Epithelial cell of esophagus (primary cell): ENCODE results near the gene MFAP3L.
"Not testable (repeated sequence)": the region's sequence is repeated elsewhere in the genome, so short reads cannot be mapped to it uniquely, and the experiment has no call there.

Source experiments
- DNase-seq: peaks from one replicate; pipeline ENCODE4 v3.0.0; 2010; ENCODE audit warnings: low read depth
- H3K4me3 ChIP-seq: 2 replicates; pipeline ENCODE4 v1.5.1; 2011; ENCODE audit warnings: mild to moderate bottlenecking, low read length, control low read depth
- CTCF ChIP-seq: IDR thresholded peaks from 2 replicates; pipeline ENCODE4 v1.5.1; 2011; ENCODE audit warnings: low read depth, mild to moderate bottlenecking, low read length, control low read depth, inconsistent platforms; ENCODE audit not compliant: insufficient read depth; ENCODE audit errors: missing control alignments

Gene MFAP3L

GRCh38 chr4:170052919-170053318 is 26.7 kb upstream of the MFAP3L start:
- TF ChIP-seq CTCF = no peak

GRCh38 chr4:170051402-170051801 is 25.2 kb upstream of the MFAP3L start:
- no peak overlapping the region for H3K4me3 ChIP-seq
- TF ChIP-seq CTCF = no peak
- no peak for DNase-seq

More at GRCh38 chr4:170052919-170053318, 26.7 kb upstream of the MFAP3L start:
- H3K4me3 ChIP-seq = no peak overlapping the region
- no peak for DNase-seq

- H3K4me3 ChIP-seq = no peak overlapping the region
- no peak for DNase-seq
- no peak for TF ChIP-seq CTCF
Observed at GRCh38 chr4:170049766-170050165, 23.6 kb upstream of the MFAP3L start.

- peak; percentile 63 for TF ChIP-seq CTCF
- no peak overlapping the region for H3K4me3 ChIP-seq
- DNase-seq = peak; percentile 73
Observed at GRCh38 chr4:170047771-170048354, 21.7 kb upstream of the MFAP3L start.

GRCh38 chr4:170046156-170046555 is 20.0 kb upstream of the MFAP3L start:
- not testable (repeated sequence) for DNase-seq, H3K4me3 ChIP-seq

GRCh38 chr4:170040031-170040680 is 14.0 kb upstream of the MFAP3L start:
- DNase-seq = no peak
- TF ChIP-seq CTCF = no peak

GRCh38 chr4:170038769-170039168 is 12.6 kb upstream of the MFAP3L start:
- no peak overlapping the region for H3K4me3 ChIP-seq
- no peak for TF ChIP-seq CTCF
- no peak for DNase-seq

More at GRCh38 chr4:170040031-170040680, 14.0 kb upstream of the MFAP3L start:
- no peak overlapping the region for H3K4me3 ChIP-seq
